K562 (cell line): Measurements from ENCODE around the gene SIGLEC6. TPM values are rescaled to one million over a fixed set of nuclear protein-coding genes. Genes with fewer than 3 reads are reported as not detected.

ENCODE experiments used
- BDP1 ChIP-seq: IDR thresholded peaks from 3 replicates; pipeline ENCODE4 v1.6.1; 2011; ENCODE audit not compliant: insufficient read length, insufficient read depth
- BHLHE40 ChIP-seq: IDR thresholded peaks from 2 replicates; pipeline ENCODE4 v1.6.1; 2011; ENCODE audit warnings: low read length, improper control_type of control experiment
- DLX4 ChIP-seq: fragments of 250-450 bp; sonication (Bioruptor Pico); IDR thresholded peaks from 2 replicates; pipeline ENCODE4 v1.6.1; 2021; ENCODE audit warnings: mild to moderate bottlenecking
- ELF2 ChIP-seq: fragments of 250-450 bp; sonication (Bioruptor Pico); IDR thresholded peaks from 2 replicates; pipeline ENCODE4 v1.5.0; 2021; ENCODE audit warnings: mild to moderate bottlenecking
- ETV1 ChIP-seq: fragments of 450-650 bp; conservative IDR thresholded peaks from 2 replicates; pipeline ENCODE4 v1.6.1; 2016; ENCODE audit warnings: missing genetic modification characterization, control low read depth, low read depth, missing compliant biosample characterization
- EZH2 ChIP-seq: IDR thresholded peaks from 2 replicates; pipeline ENCODE4 v1.6.1; 2012; ENCODE audit warnings: low read depth, mild to moderate bottlenecking, inconsistent platforms, low read length, borderline replicate concordance
- HINFP ChIP-seq: fragments of 450-650 bp; conservative IDR thresholded peaks from 2 replicates; pipeline ENCODE4 v1.6.1; 2016; ENCODE audit warnings: missing genetic modification characterization, low read depth, mild to moderate bottlenecking, control low read depth, missing compliant biosample characterization
- JUN ChIP-seq, 2 experiments: sonication (generic) in 1 of 2; formaldehyde crosslinking in 1 of 2; IDR thresholded peaks; 2 replicates each; pipeline versions ENCODE4 v1.6.1 to v1.8.0; 2012 to 2022; ENCODE audit warnings: borderline replicate concordance in 2 of 2, mild to moderate bottlenecking in 2 of 2, improper control_type of control experiment in 1 of 2, low read depth in 1 of 2, low read length in 1 of 2, missing genetic modification reagents in 1 of 2
- MYBL2 ChIP-seq, 2 experiments: fragments of 450-650 bp in 1 of 2; sonication (generic) in 1 of 2; formaldehyde crosslinking in 1 of 2; IDR thresholded peaks; 2 replicates each; pipeline versions ENCODE4 v1.6.1 to v1.8.1; 2017 to 2022; ENCODE audit warnings: borderline replicate concordance in 1 of 2, inconsistent platforms in 1 of 2, low read depth in 1 of 2, mild to moderate bottlenecking in 1 of 2, missing genetic modification reagents in 1 of 2, moderate library complexity in 1 of 2
- NFE2L1 ChIP-seq: fragments of 450-650 bp; IDR thresholded peaks from 2 replicates; pipeline ENCODE4 v1.6.1; 2016; ENCODE audit warnings: missing genetic modification characterization, low read depth, mild to moderate bottlenecking, missing compliant biosample characterization, moderate library complexity, borderline replicate concordance
- PHB ChIP-seq: fragments of 250-450 bp; sonication (Bioruptor Pico); IDR thresholded peaks from 2 replicates; pipeline ENCODE4 v1.5.0; 2021
- POLR2B ChIP-seq: fragments of 450-650 bp; IDR thresholded peaks from 2 replicates; pipeline ENCODE4 v1.6.1; 2018; ENCODE audit warnings: low read depth; ENCODE audit not compliant: partially characterized antibody
- PREB ChIP-seq: sonication (generic); formaldehyde crosslinking; IDR thresholded peaks from 2 replicates; pipeline ENCODE4 v1.8.1; 2023; ENCODE audit warnings: mild to moderate bottlenecking, missing genetic modification reagents
- PRPF4 ChIP-seq: fragments of 200-400 bp; formaldehyde crosslinking; IDR thresholded peaks from one replicate; pipeline ENCODE4 v1.6.1; 2017; ENCODE audit warnings: low read length, low read depth, mild to moderate bottlenecking; ENCODE audit not compliant: insufficient read depth, poor library complexity, severe bottlenecking
- RFX5 ChIP-seq: IDR thresholded peaks from 2 replicates; pipeline ENCODE4 v1.6.1; 2011; ENCODE audit warnings: low read depth, mild to moderate bottlenecking, improper control_type of control experiment, low read length
- ZBED1 ChIP-seq: IDR thresholded peaks from 2 replicates; pipeline ENCODE4 v1.6.1; 2014
- ZBTB17 ChIP-seq: fragments of 450-650 bp; formaldehyde crosslinking; IDR thresholded peaks from 2 replicates; pipeline ENCODE4 v1.4.0; 2020; ENCODE audit warnings: mild to moderate bottlenecking
- ZNF143 ChIP-seq: sonication (generic); formaldehyde crosslinking; IDR thresholded peaks from 2 replicates; pipeline ENCODE4 v1.9.0; 2022; ENCODE audit warnings: mild to moderate bottlenecking, missing genetic modification reagents
- ZNF165 ChIP-seq: fragments of 250-450 bp; sonication (Bioruptor Pico); IDR thresholded peaks from 2 replicates; pipeline ENCODE4 v1.4.0; 2020; ENCODE audit warnings: borderline replicate concordance
- ZNF347 ChIP-seq: fragments of 450-650 bp; formaldehyde crosslinking; IDR thresholded peaks from 2 replicates; pipeline ENCODE4 v1.4.0; 2020; ENCODE audit warnings: low read depth, mild to moderate bottlenecking, moderate library complexity
- ZNF507 ChIP-seq: conservative IDR thresholded peaks from 2 replicates; pipeline ENCODE4 v1.6.1; 2017; ENCODE audit warnings: missing genetic modification characterization, missing compliant biosample characterization
- ZNF584 ChIP-seq: fragments of 200-800 bp; sonication (Bioruptor generic); IDR thresholded peaks from 2 replicates; pipeline ENCODE4 v1.6.1; 2016; ENCODE audit warnings: low read depth, mild to moderate bottlenecking, missing genetic modification characterization, missing compliant biosample characterization
- ZNF696 ChIP-seq: fragments of 250-450 bp; sonication (Bioruptor Pico); conservative IDR thresholded peaks from 2 replicates; pipeline ENCODE4 v1.4.0; 2020; ENCODE audit warnings: mild to moderate bottlenecking, moderate library complexity
- ZNF76 ChIP-seq: fragments of 250-450 bp; sonication (Bioruptor Pico); IDR thresholded peaks from 2 replicates; pipeline ENCODE4 v1.4.0; 2020; ENCODE audit warnings: mild to moderate bottlenecking, moderate library complexity, borderline replicate concordance
- polyA plus RNA-seq, 8 experiments: library from polyadenylated mRNA; depleted of rRNA in 4 of 8; stranded (reverse) in 5 of 8; unstranded in 3 of 8; fragments of >200 nt; fragmentation: Nextera tagmentation in 2 of 8; fragmentation: Illumina TruSeq in 1 of 8; extraction: Ambion mirVana in 2 of 8; extraction: Trizol in 1 of 8; gene quantifications; 2 replicates each; pipeline versions ENCODE4 v1.2.1 to v1.2.3, GENCODE V29; 2011 to 2014; ENCODE audit warnings: inconsistent platforms in 1 of 8, missing spikeins in 1 of 8
- total RNA-seq, 7 experiments: library from RNA; depleted of rRNA in 6 of 7; stranded (reverse); fragments of >200 nt in 6 of 7; fragmentation: Illumina TruSeq in 2 of 7; extraction: Trizol in 2 of 7; gene quantifications; 2 replicates each; pipeline versions ENCODE4 v1.2.1 to v1.2.3, GENCODE V29; 2011 to 2021; ENCODE audit warnings: low replicate concordance in 1 of 7

Gene SIGLEC6
- total and polyA plus RNA-seq, 9 of the 15 experiments (the other 6 are each of a cell fraction or from before 2014, with no cell fraction given), result 0.03 to 17.5 (median 0.71) TPM

GRCh38 chr19:51552996-51553725 lies 21.7 kb upstream of the SIGLEC6 start (continued):
- TF ChIP-seq ZNF584 (CRISPR knock-in tag) (peak; percentile 82), PREB (CRISPR knock-in tag) (no peak), ZNF76 (CRISPR knock-in tag) (no peak), JUN (IDR thresholded peaks at IDR 0.05; ENCODE audit: borderline replicate concordance, low read depth, low read length) (peak; percentile 60; the same call in 1 of the 2 replicates), JUN (CRISPR knock-in tag; IDR thresholded peaks at IDR 0.05; ENCODE audit: borderline replicate concordance) (peak; percentile 85; the same call in 1 of the 2 replicates), BDP1 (no peak), HINFP (tag) (no peak), ETV1 (tag) (0 out of 2 replicates have a peak, but pooled peaks have one; percentile 32), ZNF347 (CRISPR knock-in tag) (no peak), PRPF4 (no peak), ELF2 (no peak), ZBED1 (no peak), ZNF165 (no peak), ZBTB17 (CRISPR knock-in tag) (peak; percentile 41; the same call in 1 of the 2 replicates), DLX4 (no peak), RFX5 (no peak), PHB (CRISPR knock-in tag) (no peak), ZNF143 (CRISPR knock-in tag) (peak; percentile 25; the same call in 1 of the 2 replicates), ZNF507 (no peak), MYBL2 (IDR thresholded peaks at IDR 0.05; ENCODE audit: low read depth) (no peak), MYBL2 (CRISPR knock-in tag; IDR thresholded peaks at IDR 0.05; ENCODE audit: borderline replicate concordance) (no peak), ZNF696 (CRISPR knock-in tag) (no peak), POLR2B (no peak), EZH2 (no peak), NFE2L1 (tag) (peak; percentile 39; the same call in 1 of the 2 replicates), BHLHE40 (peak; percentile 86)
